ENCODE measurements around the gene TSPOAP1. TPM values are rescaled to one million over a fixed set of nuclear protein-coding genes. Genes with fewer than 3 reads are reported as not detected.

The TSPOAP1 gene
- total RNA-seq, 4 donors from 2014 or later, result 0.59 to 43.7 (median 32.4) TPM

DNA sequence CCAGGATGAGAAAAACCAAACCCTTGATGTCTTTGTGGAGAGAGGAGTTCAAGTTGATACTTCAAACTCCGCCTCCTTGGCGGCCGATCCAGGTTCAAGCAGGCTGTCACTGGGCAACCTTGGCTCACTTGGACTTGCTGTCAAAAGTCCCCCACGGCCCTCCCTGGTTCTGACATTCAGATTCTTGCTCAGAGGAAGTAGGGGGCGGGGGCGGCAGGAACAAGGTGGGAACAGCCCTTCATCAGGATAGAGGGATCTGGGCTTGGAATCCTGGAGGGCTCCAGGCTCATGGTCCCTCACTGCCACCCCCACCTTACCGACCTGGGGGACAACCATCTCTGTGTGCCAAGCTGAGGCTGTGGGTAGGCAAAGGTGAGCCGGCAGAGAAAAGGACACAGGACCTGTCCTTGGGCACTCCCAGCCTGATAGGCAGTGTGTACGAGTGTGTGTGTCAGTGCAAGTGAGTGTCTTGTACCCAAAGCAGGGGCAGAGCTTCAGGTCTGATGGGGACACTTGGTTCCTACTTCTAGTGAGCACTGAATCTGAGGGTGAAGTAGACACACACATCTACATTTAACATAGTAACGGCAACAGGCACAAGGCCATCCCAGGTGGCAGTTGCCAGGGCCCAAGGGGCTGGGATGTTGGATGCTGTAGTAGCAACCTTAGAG lies 6.6 kb upstream of the TSPOAP1 start:
- no peak for TF ChIP-seq POLR2A (IDR thresholded peaks at IDR 0.05)
- TF ChIP-seq, protein P1, sequence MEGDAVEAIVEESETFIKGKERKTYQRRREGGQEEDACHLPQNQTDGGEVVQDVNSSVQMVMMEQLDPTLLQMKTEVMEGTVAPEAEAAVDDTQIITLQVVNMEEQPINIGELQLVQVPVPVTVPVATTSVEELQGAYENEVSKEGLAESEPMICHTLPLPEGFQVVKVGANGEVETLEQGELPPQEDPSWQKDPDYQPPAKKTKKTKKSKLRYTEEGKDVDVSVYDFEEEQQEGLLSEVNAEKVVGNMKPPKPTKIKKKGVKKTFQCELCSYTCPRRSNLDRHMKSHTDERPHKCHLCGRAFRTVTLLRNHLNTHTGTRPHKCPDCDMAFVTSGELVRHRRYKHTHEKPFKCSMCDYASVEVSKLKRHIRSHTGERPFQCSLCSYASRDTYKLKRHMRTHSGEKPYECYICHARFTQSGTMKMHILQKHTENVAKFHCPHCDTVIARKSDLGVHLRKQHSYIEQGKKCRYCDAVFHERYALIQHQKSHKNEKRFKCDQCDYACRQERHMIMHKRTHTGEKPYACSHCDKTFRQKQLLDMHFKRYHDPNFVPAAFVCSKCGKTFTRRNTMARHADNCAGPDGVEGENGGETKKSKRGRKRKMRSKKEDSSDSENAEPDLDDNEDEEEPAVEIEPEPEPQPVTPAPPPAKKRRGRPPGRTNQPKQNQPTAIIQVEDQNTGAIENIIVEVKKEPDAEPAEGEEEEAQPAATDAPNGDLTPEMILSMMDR (IDR thresholded peaks at IDR 0.05), result no peak
- intact Hi-C loops (cut with DNase I; ENCODE audit: low total_unique reads), result no loop called here
- no peak overlapping the region for H3K27ac ChIP-seq
- DNase-seq, result no peak
- no peaks in the 10 kb centered on the region for H3K4me1 ChIP-seq
- H3K4me3 ChIP-seq, result no peak overlapping the region
- H3K9me3 ChIP-seq, result no peaks in the 10 kb centered on the region
- no peaks in the 10 kb centered on the region for H3K36me3 ChIP-seq
- H3K27me3 ChIP-seq, result no peaks in the 10 kb centered on the region

DNA sequence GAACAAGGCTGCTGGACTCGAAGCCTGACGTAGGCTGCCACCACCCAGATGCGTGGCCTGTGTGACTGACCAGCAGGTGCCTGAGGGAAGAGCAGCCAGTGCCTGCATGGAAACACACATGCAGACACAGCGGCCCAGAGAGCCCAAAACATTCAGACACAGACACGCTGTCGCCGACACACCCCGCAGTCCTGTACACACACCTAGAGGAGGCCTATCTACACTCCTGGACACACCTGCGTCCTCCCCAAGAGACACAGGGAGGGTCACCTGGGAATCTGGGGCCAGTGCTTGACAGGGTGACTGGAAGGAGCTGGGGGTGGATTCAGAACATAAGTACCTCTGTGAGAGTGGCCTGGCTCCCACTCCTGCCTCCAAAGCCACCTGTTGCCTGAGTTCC lies 6.1 kb upstream of the TSPOAP1 start:
- H3K9me3 ChIP-seq, result no peaks in the 10 kb centered on the region
- no peaks in the 10 kb centered on the region for H3K36me3 ChIP-seq
- intact Hi-C loops (cut with DNase I; ENCODE audit: low total_unique reads), result no loop called here
- no peak for DNase-seq
- no peaks in the 10 kb centered on the region for H3K4me1 ChIP-seq
- H3K27me3 ChIP-seq, result no peaks in the 10 kb centered on the region
- TF ChIP-seq, protein P1 (IDR thresholded peaks at IDR 0.05), result no peak
- TF ChIP-seq POLR2A (IDR thresholded peaks at IDR 0.05), result no peak
- no peak overlapping the region for H3K4me3 ChIP-seq
- H3K27ac ChIP-seq, result no peak overlapping the region

DNA sequence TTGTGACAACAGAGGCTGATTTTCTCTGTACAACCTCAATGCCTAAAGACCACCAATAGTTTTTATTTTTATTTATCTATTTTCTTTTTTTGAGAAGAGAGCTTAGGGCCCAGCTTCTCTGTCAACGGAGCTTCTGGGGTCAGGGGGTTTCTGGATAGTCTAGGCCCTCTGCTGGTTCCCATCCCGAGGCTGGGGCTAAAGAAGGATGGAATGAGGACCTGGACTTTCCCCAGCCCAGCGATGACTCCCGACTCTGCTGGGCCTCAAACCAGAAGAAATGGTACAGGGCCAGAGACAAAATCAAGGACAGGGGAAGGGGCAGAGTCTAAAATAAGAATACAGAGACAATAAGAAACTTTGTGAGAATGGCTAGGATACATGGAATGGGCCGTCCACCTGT lies 5.7 kb upstream of the TSPOAP1 start:
- H3K4me3 ChIP-seq, result no peak overlapping the region
- no peaks in the 10 kb centered on the region for H3K36me3 ChIP-seq
- no peaks in the 10 kb centered on the region for H3K4me1 ChIP-seq
- H3K9me3 ChIP-seq, result no peaks in the 10 kb centered on the region
- DNase-seq, result no peak
- no peaks in the 10 kb centered on the region for H3K27me3 ChIP-seq
- intact Hi-C loops (cut with DNase I; ENCODE audit: low total_unique reads), result no loop called here
- TF ChIP-seq, protein P1 (IDR thresholded peaks at IDR 0.05), result no peak
- TF ChIP-seq POLR2A (IDR thresholded peaks at IDR 0.05), result no peak
- no peak overlapping the region for H3K27ac ChIP-seq

DNA sequence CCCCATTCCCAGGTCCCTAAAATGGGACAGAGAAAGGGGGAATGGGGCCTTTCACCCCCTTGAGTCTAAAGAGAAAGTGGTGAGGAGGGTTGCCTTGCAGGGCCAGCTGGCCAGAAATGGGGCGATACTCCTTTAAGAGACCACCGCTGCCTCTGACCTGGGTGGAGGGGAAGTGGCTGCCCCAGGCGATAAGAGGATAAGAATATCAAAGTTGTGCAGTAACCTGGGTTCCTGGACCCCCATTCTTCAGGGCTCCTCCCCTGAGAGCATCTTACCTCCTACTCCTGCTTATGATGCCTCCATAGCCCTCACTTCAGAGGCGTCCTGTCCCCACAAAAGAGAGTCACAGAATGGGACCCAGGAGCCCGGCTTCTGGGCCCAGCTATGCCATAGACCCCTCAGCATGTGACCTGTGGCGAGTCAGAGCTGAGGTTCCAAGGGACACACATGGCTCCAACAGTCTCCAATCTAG lies 5.2 kb upstream of the TSPOAP1 start:
- no peak for DNase-seq
- H3K27me3 ChIP-seq, result no peaks in the 10 kb centered on the region
- H3K4me1 ChIP-seq, result no peaks in the 10 kb centered on the region
- TF ChIP-seq POLR2A (IDR thresholded peaks at IDR 0.05), result no peak
- TF ChIP-seq, protein P1 (IDR thresholded peaks at IDR 0.05), result no peak
- H3K27ac ChIP-seq, result no peak overlapping the region
- H3K9me3 ChIP-seq, result no peaks in the 10 kb centered on the region
- H3K4me3 ChIP-seq, result no peak overlapping the region
- no peaks in the 10 kb centered on the region for H3K36me3 ChIP-seq
- intact Hi-C loops (cut with DNase I; ENCODE audit: low total_unique reads), result no loop called here

DNA sequence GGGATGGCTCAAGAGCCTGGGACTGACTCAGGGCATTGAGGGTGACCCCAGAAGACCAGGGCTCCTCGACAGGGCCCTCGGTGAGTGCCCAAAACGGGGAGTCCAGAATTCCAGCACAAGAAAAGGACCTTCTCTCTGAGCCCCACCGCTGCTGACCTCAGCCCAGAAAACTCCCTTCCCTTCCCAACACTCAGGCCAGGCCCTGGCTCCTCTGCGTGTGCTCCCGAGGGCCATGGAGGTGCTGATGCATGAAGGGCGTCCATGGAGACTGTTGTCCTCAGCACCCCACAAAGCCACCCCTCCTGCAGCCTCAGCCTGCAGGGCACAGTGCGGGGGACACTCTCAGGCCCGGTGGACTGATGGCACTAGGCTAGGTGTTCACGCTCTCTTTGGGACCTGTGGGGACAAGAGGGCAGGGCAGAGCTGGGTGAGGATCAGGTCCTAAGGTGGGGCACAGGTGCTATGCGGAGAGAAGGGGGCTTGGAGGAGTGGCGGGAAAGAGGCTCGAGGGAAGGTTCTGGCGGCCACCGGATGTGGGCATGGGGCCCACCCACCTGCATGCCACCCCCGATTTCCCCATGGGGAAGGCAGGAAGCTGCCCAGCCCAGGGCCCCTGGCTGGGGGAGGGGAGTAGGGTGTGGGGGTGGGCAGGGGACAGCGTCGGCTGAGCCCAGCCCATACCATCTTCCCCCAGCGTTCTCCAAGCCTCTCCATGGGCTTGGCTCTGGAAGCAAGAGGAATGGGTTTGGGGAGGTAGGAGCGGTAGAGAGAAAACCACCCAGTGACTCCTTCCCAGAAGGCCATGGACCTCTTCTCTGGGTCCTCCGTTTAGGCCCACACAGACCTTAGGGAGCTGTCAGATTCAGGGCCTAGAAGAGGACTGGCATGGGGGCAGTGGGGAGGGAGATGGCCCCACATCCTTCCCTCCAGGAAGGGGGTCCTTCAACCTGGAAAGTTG lies 4.5 kb upstream of the TSPOAP1 start:
- no peak overlapping the region for H3K27ac ChIP-seq
- H3K27me3 ChIP-seq, result no peaks in the 10 kb centered on the region
- H3K4me3 ChIP-seq, result no peak overlapping the region
- H3K36me3 ChIP-seq, result no peaks in the 10 kb centered on the region
- DNase-seq, result no peak
- no peaks in the 10 kb centered on the region for H3K4me1 ChIP-seq
- intact Hi-C loops (cut with DNase I; ENCODE audit: low total_unique reads), result no loop called here
- TF ChIP-seq POLR2A (IDR thresholded peaks at IDR 0.05), result no peak
- TF ChIP-seq, protein P1 (IDR thresholded peaks at IDR 0.05), result no peak
- no peaks in the 10 kb centered on the region for H3K9me3 ChIP-seq

Measured in uterus (tissue), 4 donors.